Measurements from ENCODE around the gene GALNTL6. TPM values are rescaled to one million over a fixed set of nuclear protein-coding genes. Genes with fewer than 3 reads are reported as not detected.

Gene GALNTL6
- total RNA-seq, 4 donors from 2014 or later = not detected

- no peak for TF ChIP-seq CTCF (IDR thresholded peaks at IDR 0.05; ENCODE audit: low read depth)
Measured at GRCh38 chr4:172707622-172708021, 894.4 kb downstream of the GALNTL6 start.

DNA sequence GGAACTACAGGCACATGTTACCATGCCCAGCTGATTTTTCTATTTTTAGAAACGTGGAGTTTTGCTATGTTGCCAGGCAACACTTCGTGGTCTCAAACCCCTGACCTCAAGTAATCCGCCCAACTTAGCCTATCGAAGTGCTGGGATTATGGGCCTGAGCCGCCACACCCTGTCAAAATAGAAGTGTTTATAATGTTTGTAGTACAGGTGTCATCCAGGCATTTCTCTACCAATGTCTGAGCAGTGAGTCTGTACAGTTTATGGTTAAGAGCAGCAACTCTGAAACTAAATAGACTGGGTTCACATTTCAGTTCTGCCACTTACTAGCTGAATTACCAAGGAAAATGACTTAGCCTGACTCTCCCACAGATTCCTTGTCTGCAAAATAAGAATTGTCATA is 895.0 kb downstream of the GALNTL6 start:
- no peak for TF ChIP-seq CTCF (IDR thresholded peaks at IDR 0.05; ENCODE audit: low read depth)

DNA sequence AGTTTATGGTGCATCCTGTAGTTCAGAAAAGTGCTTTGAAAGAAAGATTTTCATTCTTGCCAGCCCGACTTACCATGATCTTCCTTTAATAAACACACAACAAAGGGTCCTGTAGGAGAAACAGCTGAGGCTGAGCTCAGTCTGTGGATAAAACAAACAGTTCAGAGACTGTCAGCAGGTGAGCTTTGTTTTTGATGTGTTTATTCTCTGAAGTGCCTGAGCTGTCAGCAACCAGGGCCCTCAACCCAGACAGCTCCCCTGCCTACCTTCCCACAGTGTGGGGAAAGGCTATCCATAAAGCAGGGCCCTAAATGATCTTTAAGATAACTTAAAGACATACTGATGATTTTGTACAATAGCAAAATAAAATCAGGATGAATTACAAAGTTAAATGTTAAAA is 896.2 kb downstream of the GALNTL6 start:
- TF ChIP-seq CTCF (IDR thresholded peaks at IDR 0.05; ENCODE audit: low read depth) = no peak

- TF ChIP-seq CTCF (IDR thresholded peaks at IDR 0.05; ENCODE audit: low read depth) = no peak
Measured at GRCh38 chr4:172716291-172716690, 903.1 kb downstream of the GALNTL6 start.

DNA sequence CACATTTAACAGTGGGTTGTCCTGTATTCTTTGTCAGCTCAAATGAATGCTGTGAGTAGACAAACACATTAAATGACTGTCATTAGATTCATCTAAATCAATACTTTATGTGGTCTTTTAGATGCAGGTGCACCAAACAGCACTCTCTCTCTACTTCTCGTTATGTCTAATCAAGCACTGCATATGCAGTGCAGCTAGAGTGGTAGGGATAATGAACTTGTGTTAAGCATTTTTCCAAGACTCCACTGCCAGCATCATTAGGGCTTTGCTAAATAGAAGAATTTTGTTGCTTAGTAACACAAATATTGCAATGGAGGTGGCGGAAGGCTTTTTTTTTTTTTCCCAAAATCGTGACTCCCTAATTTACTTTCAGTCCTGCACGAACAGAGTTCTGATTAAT is 908.5 kb downstream of the GALNTL6 start:
- no peak for TF ChIP-seq CTCF (IDR thresholded peaks at IDR 0.05; ENCODE audit: low read depth)

DNA sequence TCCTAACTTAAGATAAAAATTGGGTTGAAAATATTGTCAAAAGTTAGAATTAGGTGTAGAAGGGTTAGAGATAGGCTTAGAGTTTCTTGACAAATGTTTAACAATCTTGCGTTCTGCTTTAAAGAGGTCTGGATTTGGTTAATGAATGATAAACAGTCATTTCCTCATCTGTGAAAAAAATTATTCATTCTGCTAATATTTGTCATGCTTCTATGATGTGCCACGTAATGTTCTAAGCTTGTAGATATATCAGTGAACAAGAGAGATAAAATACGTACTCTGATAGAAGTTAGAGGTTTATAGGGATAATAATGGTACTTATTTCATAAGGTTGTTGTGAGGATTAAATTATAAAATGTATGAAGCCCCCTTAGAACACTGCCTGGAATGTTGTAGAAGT is 912.4 kb downstream of the GALNTL6 start:
- no peak for TF ChIP-seq CTCF (IDR thresholded peaks at IDR 0.05; ENCODE audit: low read depth)

GRCh38 chr4:172726001-172726423 is 912.8 kb downstream of the GALNTL6 start:
- TF ChIP-seq CTCF (IDR thresholded peaks at IDR 0.05; ENCODE audit: low read depth) = no peak
